ENCODE measurements around the gene ASTL.

ASTL gene

GRCh38 chr2:96181529-96181928 is 43.2 kb upstream of the ASTL start:
- Histone ChIP-seq H3K9me3 (no peaks in the 10 kb centered on the region), H3K27ac (no peak overlapping the region), H3K4me1 (ENCODE audit: control insufficient read depth in 1 of 2, insufficient read depth in 1 of 2, low read depth in 1 of 2, low read length in 1 of 2) (no peaks in the 10 kb centered on the region), H3K4me3 (ENCODE audit: low read depth in 1 of 2, low read length in 1 of 2) (no peak overlapping the region), H3K27me3 (no peaks in the 10 kb centered on the region), H3K36me3 (peaks cover 31% of the 10 kb centered on the region)
- TF ChIP-seq, protein P1, sequence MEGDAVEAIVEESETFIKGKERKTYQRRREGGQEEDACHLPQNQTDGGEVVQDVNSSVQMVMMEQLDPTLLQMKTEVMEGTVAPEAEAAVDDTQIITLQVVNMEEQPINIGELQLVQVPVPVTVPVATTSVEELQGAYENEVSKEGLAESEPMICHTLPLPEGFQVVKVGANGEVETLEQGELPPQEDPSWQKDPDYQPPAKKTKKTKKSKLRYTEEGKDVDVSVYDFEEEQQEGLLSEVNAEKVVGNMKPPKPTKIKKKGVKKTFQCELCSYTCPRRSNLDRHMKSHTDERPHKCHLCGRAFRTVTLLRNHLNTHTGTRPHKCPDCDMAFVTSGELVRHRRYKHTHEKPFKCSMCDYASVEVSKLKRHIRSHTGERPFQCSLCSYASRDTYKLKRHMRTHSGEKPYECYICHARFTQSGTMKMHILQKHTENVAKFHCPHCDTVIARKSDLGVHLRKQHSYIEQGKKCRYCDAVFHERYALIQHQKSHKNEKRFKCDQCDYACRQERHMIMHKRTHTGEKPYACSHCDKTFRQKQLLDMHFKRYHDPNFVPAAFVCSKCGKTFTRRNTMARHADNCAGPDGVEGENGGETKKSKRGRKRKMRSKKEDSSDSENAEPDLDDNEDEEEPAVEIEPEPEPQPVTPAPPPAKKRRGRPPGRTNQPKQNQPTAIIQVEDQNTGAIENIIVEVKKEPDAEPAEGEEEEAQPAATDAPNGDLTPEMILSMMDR (IDR thresholded peaks at IDR 0.05), result no peak

- H3K4me1 ChIP-seq (ENCODE audit: control insufficient read depth in 1 of 2, insufficient read depth in 1 of 2, low read depth in 1 of 2, low read length in 1 of 2), result no peaks in the 10 kb centered on the region
- H3K36me3 ChIP-seq, result peaks cover 21% of the 10 kb centered on the region
- H3K27me3 ChIP-seq, result no peaks in the 10 kb centered on the region
- no peaks in the 10 kb centered on the region for H3K9me3 ChIP-seq
- no peak overlapping the region for H3K4me3 ChIP-seq (ENCODE audit: low read depth in 1 of 2, low read length in 1 of 2)
- TF ChIP-seq, protein P1 (IDR thresholded peaks at IDR 0.05), result no peak
- H3K27ac ChIP-seq, result no peak overlapping the region
Observed at GRCh38 chr2:96180521-96180920, 42.2 kb upstream of the ASTL start.

GRCh38 chr2:96180002-96180401 is 41.7 kb upstream of the ASTL start:
- H3K36me3 ChIP-seq, result peaks cover 16% of the 10 kb centered on the region
- H3K9me3 ChIP-seq, result no peaks in the 10 kb centered on the region
- H3K27me3 ChIP-seq, result no peaks in the 10 kb centered on the region
- TF ChIP-seq, protein P1 (IDR thresholded peaks at IDR 0.05), result no peak
- H3K4me3 ChIP-seq (ENCODE audit: low read depth in 1 of 2, low read length in 1 of 2), result no peak overlapping the region
- H3K4me1 ChIP-seq (ENCODE audit: control insufficient read depth in 1 of 2, insufficient read depth in 1 of 2, low read depth in 1 of 2, low read length in 1 of 2), result no peaks in the 10 kb centered on the region
- H3K27ac ChIP-seq, result no peak overlapping the region

DNA sequence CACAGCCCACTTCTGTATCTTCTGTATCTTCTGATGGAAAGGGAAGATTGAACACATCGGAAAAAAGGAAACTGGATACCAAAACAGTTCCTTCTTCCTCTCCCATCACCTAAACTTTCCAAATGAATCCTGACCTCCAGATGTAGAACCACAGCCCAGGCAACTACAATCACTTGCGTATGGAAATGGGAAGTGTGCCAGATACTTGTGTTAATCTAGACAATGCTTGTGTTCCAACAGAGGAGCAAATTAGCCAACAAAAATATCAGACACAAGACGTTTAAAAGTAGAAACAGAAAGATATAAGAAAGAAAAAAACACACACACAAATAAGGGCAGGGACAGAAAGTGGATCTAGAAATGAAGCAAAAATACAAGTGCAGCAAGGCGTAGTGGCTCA is 38.4 kb upstream of the ASTL start:
- Histone ChIP-seq H3K9me3 (no peaks in the 10 kb centered on the region), H3K36me3 (no peaks in the 10 kb centered on the region), H3K4me3 (ENCODE audit: low read depth in 1 of 2, low read length in 1 of 2) (no peak overlapping the region), H3K4me1 (ENCODE audit: control insufficient read depth in 1 of 2, insufficient read depth in 1 of 2, low read depth in 1 of 2, low read length in 1 of 2) (no peaks in the 10 kb centered on the region), H3K27me3 (no peaks in the 10 kb centered on the region), H3K27ac (no peak overlapping the region)
- TF ChIP-seq, protein P1 (IDR thresholded peaks at IDR 0.05), result no peak

GRCh38 chr2:96175951-96176350 is 37.6 kb upstream of the ASTL start:
- Histone ChIP-seq H3K4me1 (ENCODE audit: control insufficient read depth in 1 of 2, insufficient read depth in 1 of 2, low read depth in 1 of 2, low read length in 1 of 2) (no peaks in the 10 kb centered on the region), H3K36me3 (no peaks in the 10 kb centered on the region), H3K27me3 (no peaks in the 10 kb centered on the region), H3K4me3 (ENCODE audit: low read depth in 1 of 2, low read length in 1 of 2) (no peak overlapping the region), H3K27ac (no peak overlapping the region), H3K9me3 (no peaks in the 10 kb centered on the region)
- TF ChIP-seq, protein P1 (IDR thresholded peaks at IDR 0.05), result no peak

Data from neutrophil (primary cell).